Common myeloid progenitor, CD34-positive (primary cell): Measurements from ENCODE around the gene PPP1R12C.

Experiments used
- CTCF ChIA-PET: fragments of 350-600 bp; sonication (Branson Sonifier 250); formaldehyde crosslinking; loops from one replicate; lab custom pipeline; 2021; ENCODE audit warnings: antibody characterized with exemption; lab: Charles Lee
- POLR2A ChIA-PET: fragments of 350-600 bp; sonication (Branson Sonifier 250); formaldehyde crosslinking; loops from one replicate; lab custom pipeline; 2021; ENCODE audit warnings: antibody characterized with exemption; lab: Charles Lee
- DNase-seq, 3 donors: peaks; one replicate each; pipeline versions ENCODE4 v3.0.0 to v3.0.0-alpha.2; 2013
- H3K27ac ChIP-seq, 2 experiments: 1 replicate in 1 of 2; 2 replicates in 1 of 2; pipeline ENCODE4 v1.7.0; 2013; ENCODE audit warnings: inconsistent platforms in 2 of 2, low read length in 2 of 2, mild to moderate bottlenecking in 2 of 2, low read depth in 1 of 2, moderate library complexity in 1 of 2; ENCODE audit not compliant: severe bottlenecking in 2 of 2, insufficient read depth in 1 of 2, poor library complexity in 1 of 2
- H3K27me3 ChIP-seq, 5 experiments: replicated peaks in 2 of 5; 1 replicate in 3 of 5; 2 replicates in 2 of 5; pipeline versions ENCODE4 v1.6.1 to v1.7.0; 2013; ENCODE audit warnings: low read length in 4 of 5, mild to moderate bottlenecking in 2 of 5, moderate library complexity in 2 of 5, inconsistent platforms in 1 of 5; ENCODE audit not compliant: insufficient read depth in 5 of 5, control insufficient read depth in 4 of 5
- H3K36me3 ChIP-seq, 4 experiments: 1 replicate in 2 of 4; 2 replicates in 2 of 4; pipeline versions ENCODE4 v1.6.1 to v1.7.0; 2013; ENCODE audit warnings: low read length in 3 of 4, control low read depth in 1 of 4, mild to moderate bottlenecking in 1 of 4; ENCODE audit not compliant: control insufficient read depth in 4 of 4, insufficient read depth in 4 of 4
- H3K4me1 ChIP-seq, 4 experiments: 1 replicate in 3 of 4; 2 replicates in 1 of 4; pipeline versions ENCODE4 v1.6.1 to v1.7.1; 2013; ENCODE audit warnings: low read length in 3 of 4, mild to moderate bottlenecking in 3 of 4, control low read depth in 1 of 4, inconsistent platforms in 1 of 4, moderate library complexity in 1 of 4; ENCODE audit not compliant: control insufficient read depth in 4 of 4, insufficient read depth in 4 of 4; ENCODE audit errors: control extremely low read depth in 1 of 4
- H3K4me3 ChIP-seq, 7 experiments: 1 replicate in 4 of 7; 2 replicates in 3 of 7; pipeline versions ENCODE4 v1.5.1 to v1.7.0; 2013; ENCODE audit warnings: mild to moderate bottlenecking in 7 of 7, low read length in 6 of 7, moderate library complexity in 6 of 7, inconsistent platforms in 2 of 7, low read depth in 2 of 7, control low read depth in 1 of 7; ENCODE audit not compliant: insufficient read depth in 4 of 7, control insufficient read depth in 1 of 7; ENCODE audit errors: extremely low read depth in 1 of 7
- H3K9me3 ChIP-seq, 5 experiments: 1 replicate in 4 of 5; 2 replicates in 1 of 5; pipeline versions ENCODE4 v1.6.1 to v1.7.1; 2013; ENCODE audit warnings: low read length in 4 of 5, mild to moderate bottlenecking in 2 of 5, inconsistent platforms in 1 of 5, low read depth in 1 of 5, moderate library complexity in 1 of 5; ENCODE audit not compliant: control insufficient read depth in 4 of 5, insufficient read depth in 2 of 5; ENCODE audit errors: control extremely low read depth in 1 of 5
- WGBS: methylation state at CpG from one replicate; pipeline ENCODE4 v1.1.5; 2013; ENCODE audit not compliant: insufficient coverage; 5-methylcytosine and 5-hydroxymethylcytosine counted together

PPP1R12C gene

DNA sequence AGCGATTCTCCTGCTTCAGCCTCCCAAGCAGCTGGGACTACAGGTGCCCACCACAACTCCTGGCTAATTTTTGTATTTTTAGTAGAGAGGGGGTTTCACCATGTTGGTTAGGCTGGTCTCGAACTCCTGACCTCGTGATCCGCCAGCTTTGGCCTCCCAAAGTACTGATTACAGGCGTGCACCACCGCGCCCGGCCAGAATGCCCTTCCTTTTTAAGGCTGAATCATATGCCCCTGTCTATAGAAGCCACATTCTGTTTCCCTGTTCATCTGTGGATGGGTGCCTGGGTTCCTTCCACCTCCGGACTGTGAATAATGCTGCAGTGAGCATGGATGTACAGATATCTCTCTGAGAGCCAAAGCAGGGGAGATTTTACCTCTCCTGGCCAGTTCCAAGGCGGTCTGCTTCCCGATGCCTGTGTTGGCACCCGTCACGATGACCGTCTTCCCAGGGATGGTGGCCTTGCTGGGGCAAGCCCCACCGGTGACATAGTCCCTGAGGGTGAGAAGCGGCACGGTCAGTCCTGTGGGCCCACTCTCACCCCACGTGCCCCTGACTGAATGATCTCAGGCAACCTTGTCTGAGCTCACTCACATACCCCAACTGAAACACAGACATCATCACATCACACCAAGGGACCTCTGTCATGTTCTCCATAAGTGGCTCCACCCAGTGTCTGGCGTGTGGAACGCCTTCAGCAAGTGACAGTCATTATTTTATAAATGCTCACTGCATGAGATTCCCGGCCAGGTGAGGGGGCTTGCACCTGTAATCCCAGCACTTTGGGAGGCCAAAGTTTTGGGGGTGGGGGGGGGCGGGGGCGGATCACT, 58.4 kb downstream of the PPP1R12C start:
- ChIA-PET POLR2A (no interaction called here), CTCF (interaction anchor here (0.5 to 1.8 kb wide), 2 partner anchors 178 to 762 kb away, joined by 3 to 9 read pairs; no protein-coding TSS in a partner anchor)
- no peaks in the 10 kb centered on the region for H3K27me3 ChIP-seq
- peaks cover 7 to 32% (median 22%) of the 10 kb centered on the region in 4 experiments for H3K36me3 ChIP-seq
- WGBS: 95% methylated on average over 19 of the region's 23 CpGs
- H3K27ac ChIP-seq: no peak overlapping the region
- H3K4me3 ChIP-seq: no peak overlapping the region
- peak in 2 of 3 donors; percentile 55 to 62 for DNase-seq
- H3K9me3 ChIP-seq: no peaks in the 10 kb centered on the region
- peaks cover 0 to 10% (median 8%) of the 10 kb centered on the region in 4 experiments for H3K4me1 ChIP-seq

- Histone ChIP-seq H3K4me3 (no peak overlapping the region), H3K27ac (no peak overlapping the region), H3K4me1 (peaks cover 0 to 3% (median 0%) of the 10 kb centered on the region in 4 experiments), H3K27me3 (no peaks in the 10 kb centered on the region), H3K36me3 (peaks cover 9 to 43% (median 32%) of the 10 kb centered on the region in 4 experiments), H3K9me3 (no peaks in the 10 kb centered on the region)
- no peak for DNase-seq
- ChIA-PET CTCF (interaction anchor here (0.6 kb wide), 1 partner anchor 13 kb away, joined by 3 read pairs; no protein-coding TSS in a partner anchor), POLR2A (no interaction called here)
- WGBS: 100% methylated on average over 2 of the region's 9 CpGs
Observed at GRCh38 chr19:55056827-55057226, 60.6 kb downstream of the PPP1R12C start.

DNA sequence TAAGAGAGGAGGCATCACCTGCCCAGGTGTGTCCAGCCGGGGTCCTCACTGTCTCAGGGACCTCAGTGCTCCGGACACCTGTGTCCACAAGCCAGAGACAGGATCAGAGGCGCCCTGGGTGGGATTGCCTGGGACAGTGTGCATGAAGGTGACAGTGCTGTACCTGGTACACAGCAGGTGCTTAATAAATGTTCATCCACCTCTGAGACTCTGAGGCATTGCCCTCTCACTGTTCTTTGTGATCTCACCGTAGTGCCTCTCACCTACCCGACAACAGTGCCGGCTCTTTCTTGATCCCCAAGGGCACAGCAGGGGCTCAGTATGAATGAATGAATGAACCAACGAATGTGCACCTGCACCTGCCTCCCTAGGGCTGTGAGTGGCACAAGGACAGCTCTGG, 63.7 kb downstream of the PPP1R12C start:
- Histone ChIP-seq H3K27ac (no peak overlapping the region), H3K27me3 (no peaks in the 10 kb centered on the region), H3K4me1 (no peaks in the 10 kb centered on the region), H3K9me3 (no peaks in the 10 kb centered on the region), H3K36me3 (peaks cover 7 to 52% (median 40%) of the 10 kb centered on the region in 4 experiments), H3K4me3 (no peak overlapping the region)
- 100% methylated on average over 7 of the region's 7 CpGs for WGBS
- POLR2A ChIA-PET: no interaction called here
- no peak for DNase-seq
- CTCF ChIA-PET: no interaction called here

GRCh38 chr19:55050749-55051532, 66.5 kb downstream of the PPP1R12C start:
- Histone ChIP-seq H3K27ac (no peak overlapping the region), H3K4me3 (no peak overlapping the region), H3K27me3 (no peaks in the 10 kb centered on the region), H3K9me3 (no peaks in the 10 kb centered on the region), H3K36me3 (peaks cover 9 to 62% (median 52%) of the 10 kb centered on the region in 4 experiments), H3K4me1 (no peaks in the 10 kb centered on the region)
- CTCF ChIA-PET: interaction anchor here (0.6 kb wide), 1 partner anchor 172 kb away, joined by 3 read pairs; no protein-coding TSS in a partner anchor
- 97% methylated on average over 19 of the region's 25 CpGs for WGBS
- no peak for DNase-seq
- POLR2A ChIA-PET: no interaction called here

- ChIA-PET CTCF (interaction anchor here (1.5 kb wide), 1 partner anchor 167 kb away, joined by 3 read pairs; no protein-coding TSS in a partner anchor), POLR2A (interaction anchor here (0.6 kb wide), 1 partner anchor 553 kb away, joined by 3 read pairs; no protein-coding TSS in a partner anchor)
- WGBS: 98% methylated on average over 15 of the region's 15 CpGs
- Histone ChIP-seq H3K27ac (no peak overlapping the region), H3K9me3 (no peaks in the 10 kb centered on the region), H3K36me3 (peaks cover 7 to 62% (median 54%) of the 10 kb centered on the region in 4 experiments), H3K4me3 (no peak overlapping the region), H3K27me3 (no peaks in the 10 kb centered on the region), H3K4me1 (no peaks in the 10 kb centered on the region)
- no peak for DNase-seq
Observed at GRCh38 chr19:55048446-55048845, 69.0 kb downstream of the PPP1R12C start.

GRCh38 chr19:55047951-55048350, 69.5 kb downstream of the PPP1R12C start:
- CTCF ChIA-PET: interaction anchor here (1.5 kb wide), 1 partner anchor 167 kb away, joined by 3 read pairs; no protein-coding TSS in a partner anchor
- Histone ChIP-seq H3K9me3 (no peaks in the 10 kb centered on the region), H3K36me3 (peaks cover 7 to 62% (median 53%) of the 10 kb centered on the region in 4 experiments), H3K27me3 (no peaks in the 10 kb centered on the region), H3K27ac (no peak overlapping the region), H3K4me1 (peaks cover 0 to 3% (median 1%) of the 10 kb centered on the region in 4 experiments), H3K4me3 (no peak overlapping the region)
- WGBS: 95% methylated on average over 12 of the region's 12 CpGs
- DNase-seq: no peak
- POLR2A ChIA-PET: no interaction called here
